SK-MEL-5 (cell line): ENCODE measurements around the gene TROAP. TPM values are rescaled to one million over a fixed set of nuclear protein-coding genes. Genes with fewer than 3 reads are reported as not detected.
"Not testable (repeated sequence)": the region's sequence is repeated elsewhere in the genome, so short reads cannot be mapped to it uniquely, and the experiment has no call there.

Experiments
- DNase-seq: peaks from one replicate; pipeline ENCODE4 v3.0.0-alpha.2; 2016; ENCODE audit warnings: low read depth, low spot score
- in situ Hi-C: cut with HindIII; loops from 2 replicates; pipeline ENCODE4 v1.10.0; 2016; ENCODE audit warnings: low sequenced_read_pairs, high pct_unique_total_duplicates, low pct_unique_long_range_greater_than_20kb
- polyA plus RNA-seq, 2 experiments: library from polyadenylated mRNA; depleted of rRNA; stranded (reverse); fragments of >200 nt; gene quantifications; 2 replicates each; pipeline ENCODE4 v1.2.3, GENCODE V29; 2015
- total RNA-seq: library from RNA; depleted of rRNA; stranded (reverse); fragments of >200 nt; shearing (Covaris generic); gene quantifications from 2 replicates; pipeline ENCODE4 v1.2.3, GENCODE V29; 2014; rRNA removed

TROAP gene
- 17.9 and 28.6 TPM in 2 replicates for total RNA-seq
- 28.9 and 38.2 TPM in 2 replicates for polyA plus RNA-seq (2015; cell fraction: cytosol; rRNA removed)
- polyA plus RNA-seq (2015; cell fraction: nucleus; rRNA removed), result 113 and 141 TPM in 2 replicates

DNA sequence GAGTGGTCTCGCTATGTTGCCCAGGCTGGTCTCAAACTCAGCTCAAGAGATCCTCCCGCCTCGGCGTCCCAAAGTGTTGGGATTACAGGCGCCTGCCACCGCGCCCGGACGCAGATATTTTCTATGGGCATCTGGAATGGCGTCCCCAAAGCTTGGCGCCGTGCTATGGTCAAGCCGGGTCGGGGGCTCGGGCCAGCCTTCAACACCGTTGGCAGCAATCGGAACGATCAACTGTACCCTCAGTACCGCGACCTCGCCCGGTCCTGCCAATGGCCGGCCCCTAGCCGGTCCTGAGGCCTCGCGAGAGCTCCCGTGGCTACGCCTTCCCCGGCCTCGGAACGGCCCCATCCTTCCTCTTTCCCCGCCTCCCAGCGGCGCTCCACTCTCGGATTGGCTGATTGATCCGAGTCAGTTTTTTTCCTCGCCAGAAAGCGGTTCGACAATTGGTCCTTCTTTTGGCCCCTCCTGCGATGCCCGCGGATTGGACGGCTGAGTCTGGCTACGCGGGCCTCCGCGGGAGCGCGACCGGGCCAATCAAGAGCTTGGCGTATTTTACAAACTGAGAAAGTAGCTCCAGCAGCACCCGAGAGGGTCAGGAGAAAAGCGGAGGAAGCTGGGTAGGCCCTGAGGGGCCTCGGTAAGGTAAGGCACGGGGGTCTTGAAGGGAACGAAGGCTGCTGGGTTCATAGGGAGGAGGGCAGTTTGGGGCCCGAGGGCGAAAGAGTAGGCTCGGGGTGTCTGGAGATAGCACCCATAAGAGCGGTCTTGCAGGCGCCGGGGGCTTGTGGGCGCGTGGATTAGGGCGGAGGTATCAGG, at the start of gene TROAP:
TSS of gene TROAP (plus strand) at position 548 of the 816 bp plus-strand sequence. CDS start 354 bp downstream, outside the sequence.
- DNase-seq, result peak; percentile 99
- in situ Hi-C loops, result no loop called here

- no peak for DNase-seq
- in situ Hi-C loops, result no loop called here
Observed at GRCh38 chr12:49273726-49274395, 49.2 kb upstream of the TROAP start.

DNA sequence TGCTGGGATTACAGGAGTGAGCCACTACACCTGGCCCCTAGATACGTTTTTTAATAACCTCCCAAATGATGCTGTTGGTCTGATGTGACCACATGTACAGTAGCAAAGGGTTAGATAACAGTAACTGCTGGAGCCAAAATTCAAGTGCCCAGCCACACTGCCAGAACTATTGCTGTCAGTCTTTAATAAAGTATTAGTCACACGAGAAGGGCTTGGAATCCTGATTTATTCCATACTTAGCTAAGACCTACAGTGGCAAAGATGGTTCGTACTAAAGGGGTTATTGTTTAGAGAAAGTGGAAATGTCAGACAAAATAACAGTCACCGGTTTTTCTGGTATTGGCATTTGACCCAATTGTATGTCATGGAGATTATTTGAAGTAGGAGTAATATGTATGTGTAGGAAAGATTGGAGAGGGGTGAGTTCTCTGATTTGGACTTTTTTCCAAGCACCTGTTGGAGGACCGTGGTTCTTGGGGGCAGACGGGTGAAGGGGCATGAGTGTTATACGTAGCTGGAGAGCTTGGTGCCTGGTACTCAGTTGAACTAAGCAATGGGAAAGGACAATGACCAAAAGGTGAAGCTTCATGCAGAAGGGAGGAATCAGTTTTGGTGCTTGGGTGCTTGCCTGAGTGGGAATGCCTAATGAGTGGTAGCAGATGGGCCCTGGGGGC, 48.5 kb upstream of the TROAP start:
- in situ Hi-C loops, result no loop called here
- DNase-seq, result no peak

- in situ Hi-C loops, result no loop called here
- no peak for DNase-seq
Observed at GRCh38 chr12:49276304-49277290, 46.5 kb upstream of the TROAP start.

DNA sequence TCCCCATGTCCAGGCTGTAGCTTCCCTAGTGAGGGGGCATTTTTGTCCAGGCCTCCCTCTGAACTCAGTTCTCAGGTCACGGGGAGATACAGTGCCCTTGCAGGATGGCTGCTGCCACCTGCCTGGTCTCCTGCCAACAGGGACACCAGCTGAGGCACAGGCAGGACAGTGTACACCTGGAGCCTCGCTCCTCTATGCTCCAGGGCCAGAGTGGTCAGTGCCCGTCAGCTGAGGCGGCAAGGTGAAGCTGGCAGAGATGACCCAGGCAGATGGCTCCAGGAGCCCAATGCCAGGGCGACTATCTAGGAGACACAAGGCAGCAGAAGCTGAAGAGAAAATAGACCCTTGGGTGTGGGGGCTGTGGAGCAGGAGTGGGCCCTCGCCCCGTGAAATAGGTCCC, 45.6 kb upstream of the TROAP start:
- in situ Hi-C loops, result no loop called here
- DNase-seq, result no peak

DNA sequence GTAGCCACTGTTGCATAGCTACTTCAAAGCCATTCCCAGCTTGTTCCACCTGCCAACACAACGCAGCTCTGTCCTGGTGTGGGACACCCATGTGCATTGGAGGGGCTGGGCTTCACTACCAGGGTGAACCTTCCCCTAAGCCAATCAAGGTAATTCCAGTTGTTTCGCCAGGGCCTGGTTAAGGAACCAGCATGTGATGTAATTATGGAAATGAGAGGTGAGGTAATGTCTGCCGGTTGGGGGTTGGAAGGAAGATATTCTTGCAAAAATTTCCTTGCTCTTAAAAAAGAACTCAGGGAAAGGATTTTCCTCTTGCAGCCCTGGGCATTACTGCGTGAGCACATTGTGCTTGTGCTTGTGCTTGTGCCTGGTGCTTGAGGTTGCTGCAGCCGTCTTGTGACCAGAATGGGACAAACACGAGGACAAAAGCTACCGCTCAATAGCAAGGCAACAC, 43.3 kb upstream of the TROAP start:
- in situ Hi-C loops, result no loop called here
- peak; percentile 75 for DNase-seq

GRCh38 chr12:49280545-49280944, 42.5 kb upstream of the TROAP start:
- in situ Hi-C loops, DNase-seq: not testable (repeated sequence)

DNA sequence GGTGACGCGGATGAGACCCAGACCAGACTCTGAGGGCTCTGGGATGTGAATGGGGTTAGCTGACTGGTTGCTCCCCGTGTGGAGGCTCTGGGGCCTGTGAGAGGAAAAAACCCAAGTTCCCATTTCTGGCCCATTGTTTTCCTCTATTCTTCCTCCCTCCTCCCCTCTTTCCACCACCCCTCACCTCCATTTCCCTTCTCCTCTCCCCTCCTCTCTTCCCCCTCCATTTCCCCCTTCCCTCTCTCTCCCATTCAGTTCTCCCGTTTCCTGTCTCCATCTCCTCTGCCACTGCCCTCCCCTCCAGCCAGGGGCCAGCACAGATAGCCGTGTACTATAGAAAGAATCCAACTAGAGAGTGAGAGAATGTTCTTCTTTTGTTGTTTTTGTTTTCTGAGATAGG, 40.8 kb upstream of the TROAP start:
- DNase-seq, result no peak
- in situ Hi-C loops, result no loop called here

- in situ Hi-C loops, DNase-seq: not testable (repeated sequence)
Observed at GRCh38 chr12:49282740-49283375, 40.2 kb upstream of the TROAP start.

- DNase-seq, result no peak
- in situ Hi-C loops, result no loop called here
Observed at GRCh38 chr12:49283541-49284429, 39.3 kb upstream of the TROAP start.

DNA sequence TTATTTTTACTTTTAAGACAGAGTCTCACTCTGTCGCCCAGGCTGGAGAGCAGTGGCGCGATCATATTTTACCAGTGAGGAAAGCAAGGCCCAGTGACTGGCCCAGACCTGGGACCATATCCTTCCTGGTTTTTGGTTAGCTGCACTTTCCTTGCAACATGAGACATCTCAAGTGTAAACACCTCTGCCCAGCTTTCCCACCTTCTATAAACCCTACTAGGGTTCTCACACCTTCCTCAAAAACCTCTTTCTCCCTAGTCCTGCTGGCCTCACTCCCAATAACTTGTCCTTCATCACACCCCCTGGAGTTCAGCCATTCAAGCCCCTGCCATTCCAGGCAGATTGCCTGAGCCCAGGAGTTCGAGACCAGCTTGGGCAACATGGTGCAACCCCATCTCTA, 38.4 kb upstream of the TROAP start:
- no peak for DNase-seq
- in situ Hi-C loops, result no loop called here

- no peak for DNase-seq
- in situ Hi-C loops, result no loop called here
Observed at GRCh38 chr12:49287876-49288275, 35.2 kb upstream of the TROAP start.

- in situ Hi-C loops, result no loop called here
- DNase-seq, result peak; percentile 72
Observed at GRCh38 chr12:49288412-49288853, 34.6 kb upstream of the TROAP start.

DNA sequence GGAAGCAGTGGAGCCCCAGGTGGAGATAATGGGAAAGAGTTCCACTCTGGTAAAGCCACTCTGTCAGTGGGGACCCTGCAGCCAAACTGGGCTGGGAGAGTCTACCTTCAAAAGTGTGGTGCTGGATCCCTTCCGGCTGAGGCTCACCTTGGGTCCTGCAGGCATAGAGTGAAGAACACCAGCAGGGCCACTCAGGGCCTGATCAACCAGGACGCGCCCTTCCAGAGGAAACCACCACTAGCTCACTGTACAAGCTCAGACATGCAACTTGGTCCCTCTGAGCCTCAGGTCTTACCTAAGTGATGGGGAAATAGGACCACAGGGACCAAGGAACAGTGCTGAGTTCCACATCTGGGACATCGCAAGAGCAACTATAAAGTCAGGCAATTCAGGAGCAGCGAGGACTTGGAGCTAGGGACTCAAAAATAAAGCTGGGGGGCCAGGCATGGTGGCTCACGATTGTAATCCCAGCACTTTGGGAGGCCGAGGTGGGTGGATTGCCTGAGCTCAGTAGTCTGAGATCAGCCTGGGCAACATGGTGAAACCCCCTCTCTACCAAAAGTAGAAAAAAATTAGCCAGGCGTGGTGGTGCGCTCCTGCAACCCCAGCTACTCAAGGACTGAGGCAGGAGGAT, 34.0 kb upstream of the TROAP start:
- DNase-seq, result no peak
- in situ Hi-C loops, result no loop called here

DNA sequence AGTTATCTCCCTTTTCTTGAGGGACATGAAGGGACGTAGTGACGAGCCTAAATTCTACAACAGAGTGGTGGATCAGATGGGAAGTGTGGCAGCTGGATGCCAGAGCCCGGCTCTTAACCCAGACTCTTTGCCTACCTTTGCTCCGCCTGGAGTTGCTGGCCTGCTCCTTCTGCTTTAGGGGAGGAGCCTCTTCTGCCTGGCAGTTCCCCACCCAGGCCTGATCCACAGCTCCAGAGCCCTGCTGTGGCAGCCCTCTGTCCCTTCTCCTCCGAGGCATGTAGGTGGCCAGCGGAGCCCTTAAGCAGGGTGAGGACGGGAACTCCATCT, 30.4 kb upstream of the TROAP start:
- DNase-seq, result no peak
- in situ Hi-C loops, result no loop called here
